Prostate gland (tissue), 2 donors: ENCODE measurements around the gene ZDHHC4. TPM values are rescaled to one million over a fixed set of nuclear protein-coding genes. Genes with fewer than 3 reads are reported as not detected.
A peak's percentile ranks its signal among the peaks of the same experiment; 100 is the strongest.
"Not testable (repeated sequence)": the region's sequence is repeated elsewhere in the genome, so short reads cannot be mapped to it uniquely, and the experiment has no call there.

Source experiments
- DNase-seq: peaks from one replicate; pipeline ENCODE4 v3.0.0-alpha.2; 2019; ENCODE audit warnings: low spot score
- H3K27ac ChIP-seq, 2 donors: fragments of 200-600 bp; sonication (generic); 2 replicates each; pipeline ENCODE4 v1.5.1; 2017 to 2019
- H3K27me3 ChIP-seq: fragments of 200-600 bp; sonication (generic); replicated peaks from 2 replicates; pipeline ENCODE4 v1.5.1; 2019; ENCODE audit not compliant: insufficient read depth
- H3K36me3 ChIP-seq, 2 donors: fragments of 200-600 bp; sonication (generic); 1 replicate in 1 of 2; 2 replicates in 1 of 2; pipeline versions ENCODE4 v1.5.1 to v1.8.1; 2017 to 2019
- H3K4me1 ChIP-seq: fragments of 200-600 bp; sonication (generic); replicated peaks from 2 replicates; pipeline ENCODE4 v1.5.1; 2019
- H3K4me3 ChIP-seq, 2 donors: fragments of 200-600 bp; sonication (generic); 2 replicates each; pipeline ENCODE4 v1.5.1; 2017 to 2019
- H3K9me3 ChIP-seq: fragments of 200-600 bp; sonication (generic); 2 replicates; pipeline ENCODE4 v1.5.1; 2017
- POLR2A ChIP-seq: fragments of 450-650 bp; IDR thresholded peaks from one replicate; pipeline ENCODE4 v1.6.1; 2016; ENCODE audit warnings: antibody characterized with exemption, mild to moderate bottlenecking
- POLR2AphosphoS5 ChIP-seq: sonication (generic); formaldehyde crosslinking; IDR thresholded peaks from one replicate; pipeline ENCODE4 v1.6.1; 2017; ENCODE audit warnings: antibody characterized with exemption
- WGBS: methylation state at CpG from one replicate; pipeline ENCODE4 v1.1.5; 2018; 5-methylcytosine and 5-hydroxymethylcytosine counted together
- intact Hi-C: fragments of 100-400 bp; cut with DNase I; formaldehyde crosslinking; loops from one replicate; pipeline ENCODE4 v1.14.2; 2022
- total RNA-seq, 2 donors: library from RNA; depleted of rRNA; stranded (reverse); fragments of >200 nt; gene quantifications; one replicate each; pipeline ENCODE4 v1.1.0, GENCODE V29; 2016
- TF ChIP-seq, protein P1 (sequence below), 4 experiments: fragments of 200-600 bp in 2 of 4; fragments of 450-650 bp in 2 of 4; sonication (generic) in 2 of 4; IDR thresholded peaks; 1 replicate in 3 of 4; 2 replicates in 1 of 4; pipeline ENCODE4 v1.5.1; 2016 to 2019; ENCODE audit warnings: antibody characterized with exemption in 4 of 4, mild to moderate bottlenecking in 2 of 4, moderate library complexity in 2 of 4

Gene ZDHHC4
- total RNA-seq, 2 donors from 2014 or later: 69.9 to 73.3 TPM

DNA sequence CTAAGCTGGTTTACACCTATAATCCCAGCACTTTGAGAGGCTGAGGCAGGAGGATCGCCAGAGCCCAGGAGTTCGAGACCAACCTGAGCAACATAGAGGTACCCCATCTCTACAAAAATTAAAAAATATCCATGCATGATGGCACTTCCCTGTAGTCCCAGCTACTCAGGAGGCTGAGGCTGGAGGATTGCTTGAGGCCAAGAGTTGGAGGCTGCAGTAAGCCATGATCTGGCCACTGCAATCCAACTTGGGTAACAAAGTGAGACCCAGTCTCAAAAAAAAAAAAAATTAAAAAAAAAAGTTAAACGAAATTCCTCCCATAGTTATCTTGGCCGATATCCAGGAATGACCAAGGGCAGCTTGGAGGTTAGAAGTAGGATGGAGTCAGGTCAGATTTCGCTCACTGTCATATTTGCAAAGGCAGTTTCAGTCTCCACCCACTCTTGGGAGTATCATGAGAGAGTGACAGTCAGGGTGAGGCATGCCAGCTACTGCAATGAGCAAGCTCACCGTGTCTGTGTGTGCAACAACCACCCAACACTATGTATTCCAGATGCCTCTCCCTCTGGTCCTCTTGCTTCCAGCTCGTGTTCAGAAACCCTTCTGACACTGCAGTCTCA lies 6.0 kb upstream of the ZDHHC4 start:
- 66% methylated on average over 7 of the region's 7 CpGs for WGBS
- Histone ChIP-seq H3K27ac (no peak overlapping the region), H3K4me3 (no peak overlapping the region), H3K36me3 (no peaks in the 10 kb centered on the region), H3K9me3 (no peaks in the 10 kb centered on the region), H3K4me1 (no peaks in the 10 kb centered on the region), H3K27me3 (no peaks in the 10 kb centered on the region)
- DNase-seq: no peak
- TF ChIP-seq, protein P1, sequence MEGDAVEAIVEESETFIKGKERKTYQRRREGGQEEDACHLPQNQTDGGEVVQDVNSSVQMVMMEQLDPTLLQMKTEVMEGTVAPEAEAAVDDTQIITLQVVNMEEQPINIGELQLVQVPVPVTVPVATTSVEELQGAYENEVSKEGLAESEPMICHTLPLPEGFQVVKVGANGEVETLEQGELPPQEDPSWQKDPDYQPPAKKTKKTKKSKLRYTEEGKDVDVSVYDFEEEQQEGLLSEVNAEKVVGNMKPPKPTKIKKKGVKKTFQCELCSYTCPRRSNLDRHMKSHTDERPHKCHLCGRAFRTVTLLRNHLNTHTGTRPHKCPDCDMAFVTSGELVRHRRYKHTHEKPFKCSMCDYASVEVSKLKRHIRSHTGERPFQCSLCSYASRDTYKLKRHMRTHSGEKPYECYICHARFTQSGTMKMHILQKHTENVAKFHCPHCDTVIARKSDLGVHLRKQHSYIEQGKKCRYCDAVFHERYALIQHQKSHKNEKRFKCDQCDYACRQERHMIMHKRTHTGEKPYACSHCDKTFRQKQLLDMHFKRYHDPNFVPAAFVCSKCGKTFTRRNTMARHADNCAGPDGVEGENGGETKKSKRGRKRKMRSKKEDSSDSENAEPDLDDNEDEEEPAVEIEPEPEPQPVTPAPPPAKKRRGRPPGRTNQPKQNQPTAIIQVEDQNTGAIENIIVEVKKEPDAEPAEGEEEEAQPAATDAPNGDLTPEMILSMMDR (IDR thresholded peaks at IDR 0.05): no peak
- TF ChIP-seq POLR2AphosphoS5 (no peak), POLR2A (no peak)
- intact Hi-C loops: no loop called here

DNA sequence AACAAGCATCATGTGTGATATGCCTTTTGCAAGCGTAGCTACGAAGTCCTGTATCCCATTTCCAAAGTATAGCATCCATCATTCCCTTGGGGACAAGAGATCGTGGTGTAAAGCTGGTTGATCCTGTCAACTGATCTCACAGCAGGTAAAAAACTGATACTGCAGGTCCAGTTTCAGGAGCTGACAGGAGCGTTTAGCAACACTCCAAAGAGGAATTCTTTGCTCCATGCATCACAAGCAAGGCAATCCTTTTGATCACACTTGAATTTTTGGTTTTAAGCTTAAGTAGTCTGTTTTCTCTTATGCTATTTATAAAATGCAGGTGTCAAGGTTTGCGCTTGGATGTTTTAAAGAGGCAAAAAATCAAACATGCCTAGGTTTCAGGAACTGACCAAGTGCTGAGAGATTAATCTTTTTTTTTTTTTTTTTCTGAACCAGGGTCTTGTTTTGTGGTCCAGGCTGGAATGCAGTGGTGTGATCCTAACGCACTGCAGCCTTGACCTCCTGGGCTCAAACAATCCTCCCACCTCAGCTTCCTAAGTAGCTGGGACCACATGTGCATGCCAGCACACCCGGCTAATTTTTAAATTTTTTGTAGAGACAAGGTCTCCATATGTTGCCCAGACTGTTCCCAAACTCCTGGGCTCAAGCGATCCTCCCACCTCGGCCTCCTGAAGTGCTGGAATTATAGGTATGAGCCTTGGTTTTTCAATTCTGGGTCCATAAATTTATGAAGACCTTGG lies 1.8 kb upstream of the ZDHHC4 start:
- Histone ChIP-seq H3K4me3 (no peak overlapping the region), H3K36me3 (peaks cover 0 to under 1% of the 10 kb centered on the region in 2 donors), H3K9me3 (no peaks in the 10 kb centered on the region), H3K4me1 (no peaks in the 10 kb centered on the region), H3K27me3 (no peaks in the 10 kb centered on the region), H3K27ac (no peak overlapping the region)
- 73% methylated on average over 9 of the region's 9 CpGs for WGBS
- intact Hi-C loops: no loop called here
- TF ChIP-seq POLR2AphosphoS5 (no peak), POLR2A (no peak)
- TF ChIP-seq, protein P1 (IDR thresholded peaks at IDR 0.05): no peak
- DNase-seq: no peak

DNA sequence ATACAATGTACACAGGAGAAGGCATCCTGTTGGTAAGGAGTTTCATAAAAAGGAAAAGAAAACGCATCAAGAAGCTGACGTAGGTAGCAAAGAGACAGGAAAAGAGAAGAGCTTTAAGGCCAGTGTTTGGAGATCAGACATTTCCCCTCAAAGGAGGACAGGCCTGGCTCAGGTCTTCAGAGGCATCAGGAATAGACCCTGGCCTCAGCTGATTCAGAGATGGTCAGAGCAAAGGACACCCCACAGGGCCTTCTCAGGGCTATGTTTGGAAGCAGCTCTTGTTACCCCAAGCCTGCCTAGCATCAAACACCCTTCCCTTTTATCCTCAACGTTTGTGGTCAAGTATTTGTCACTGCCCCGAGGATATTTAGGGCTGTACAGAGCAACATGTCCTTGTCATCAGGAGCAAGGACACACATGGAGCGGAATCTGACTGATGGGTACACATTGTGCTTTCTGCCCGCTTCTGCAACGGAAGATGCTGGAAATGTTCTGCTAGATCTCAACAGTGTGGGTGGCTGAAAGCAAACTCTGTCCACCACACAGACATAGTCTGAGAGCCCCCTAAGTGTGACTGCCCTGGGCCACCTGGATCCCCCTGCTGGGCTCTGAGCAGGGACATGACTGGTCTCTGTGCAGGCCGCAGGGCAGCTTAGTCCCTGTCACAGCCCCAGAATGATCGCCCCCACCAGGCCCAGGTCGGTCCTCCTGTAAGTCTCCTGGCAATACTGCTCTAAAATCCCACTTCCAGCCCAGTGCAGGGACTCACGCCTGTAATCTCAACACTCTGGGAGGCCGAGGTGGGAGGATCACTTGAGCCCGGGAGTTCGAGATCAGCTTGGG lies 1.0 kb upstream of the ZDHHC4 start:
- H3K27ac ChIP-seq: no peak overlapping the region
- H3K9me3 ChIP-seq: no peaks in the 10 kb centered on the region
- no peak for TF ChIP-seq POLR2A
- TF ChIP-seq, protein P1 (IDR thresholded peaks at IDR 0.05): no peak
- no peak for TF ChIP-seq POLR2AphosphoS5
- H3K27me3 ChIP-seq: no peaks in the 10 kb centered on the region
- no peak for DNase-seq
- intact Hi-C loops: no loop called here
- 76% methylated on average over 14 of the region's 14 CpGs for WGBS
- no peaks in the 10 kb centered on the region for H3K4me1 ChIP-seq
- peaks cover 0 to 4% of the 10 kb centered on the region in 2 donors for H3K36me3 ChIP-seq
- H3K4me3 ChIP-seq: peak overlapping the region in 1 of 2 donors; percentile 60

DNA sequence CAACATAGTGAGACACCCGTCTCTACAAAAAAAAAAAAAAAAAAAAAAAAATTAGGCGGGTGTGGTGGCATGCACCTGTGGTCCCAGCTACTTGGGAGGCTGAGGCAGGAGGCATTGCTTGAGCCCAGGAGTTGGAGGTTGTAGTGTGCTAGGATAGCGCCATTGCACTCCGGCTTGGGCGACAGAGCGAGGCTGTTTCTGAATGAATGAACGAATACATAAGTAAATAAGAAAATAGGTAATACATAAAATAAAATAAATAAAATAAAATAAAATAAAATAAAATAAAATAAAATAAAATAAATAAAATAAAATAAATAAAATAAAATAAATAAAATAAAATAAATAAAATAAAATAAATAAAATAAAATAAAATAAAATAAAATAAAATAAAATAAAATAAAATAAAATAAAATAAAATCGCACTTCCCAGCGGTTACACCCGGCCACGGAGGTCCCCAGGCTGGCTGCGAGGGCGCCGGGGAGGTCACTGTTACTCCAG lies 336 bp upstream of the ZDHHC4 start:
- H3K4me1 ChIP-seq, H3K9me3 ChIP-seq, H3K27me3 ChIP-seq, H3K36me3 ChIP-seq, intact Hi-C loops, DNase-seq: not testable (repeated sequence)
- peak overlapping the region; percentile 90 to 96 for H3K27ac ChIP-seq
- peak overlapping the region; percentile 60 to 61 for H3K4me3 ChIP-seq
- WGBS: 5% methylated on average over 14 of the region's 14 CpGs
